ENCODE results near the gene DPF3.

GRCh38 chr14:72809063-72809462, 84.8 kb downstream of the DPF3 start:
- TF ChIP-seq, protein P1, sequence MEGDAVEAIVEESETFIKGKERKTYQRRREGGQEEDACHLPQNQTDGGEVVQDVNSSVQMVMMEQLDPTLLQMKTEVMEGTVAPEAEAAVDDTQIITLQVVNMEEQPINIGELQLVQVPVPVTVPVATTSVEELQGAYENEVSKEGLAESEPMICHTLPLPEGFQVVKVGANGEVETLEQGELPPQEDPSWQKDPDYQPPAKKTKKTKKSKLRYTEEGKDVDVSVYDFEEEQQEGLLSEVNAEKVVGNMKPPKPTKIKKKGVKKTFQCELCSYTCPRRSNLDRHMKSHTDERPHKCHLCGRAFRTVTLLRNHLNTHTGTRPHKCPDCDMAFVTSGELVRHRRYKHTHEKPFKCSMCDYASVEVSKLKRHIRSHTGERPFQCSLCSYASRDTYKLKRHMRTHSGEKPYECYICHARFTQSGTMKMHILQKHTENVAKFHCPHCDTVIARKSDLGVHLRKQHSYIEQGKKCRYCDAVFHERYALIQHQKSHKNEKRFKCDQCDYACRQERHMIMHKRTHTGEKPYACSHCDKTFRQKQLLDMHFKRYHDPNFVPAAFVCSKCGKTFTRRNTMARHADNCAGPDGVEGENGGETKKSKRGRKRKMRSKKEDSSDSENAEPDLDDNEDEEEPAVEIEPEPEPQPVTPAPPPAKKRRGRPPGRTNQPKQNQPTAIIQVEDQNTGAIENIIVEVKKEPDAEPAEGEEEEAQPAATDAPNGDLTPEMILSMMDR (IDR thresholded peaks at IDR 0.05 in 4 of 5, conservative IDR thresholded peaks at IDR 0.05 in 1 of 5): no peak
- TF ChIP-seq POLR2A (IDR thresholded peaks at IDR 0.05): no peak

All from gastrocnemius medialis (tissue), 4 donors.